Bronchial epithelial cell (primary cell): ENCODE results near the gene AGAP1. TPM values are rescaled to one million over a fixed set of nuclear protein-coding genes. Genes with fewer than 3 reads are reported as not detected.

Source experiments
- DNase-seq: peaks from one replicate; pipeline ENCODE4 v3.0.0-alpha.2; 2010; ENCODE audit warnings: low read depth
- FAIRE-seq: peaks from 2 replicates; lab custom pipeline; 2011; peaks lifted over from hg19 to GRCh38; lab: Jason Lieb, UNC
- H3K27me3 ChIP-seq: 2 replicates; pipeline ENCODE4 v1.5.1; 2011; ENCODE audit warnings: low read length; ENCODE audit not compliant: control insufficient read depth, insufficient read depth
- H3K36me3 ChIP-seq: 2 replicates; pipeline ENCODE4 v1.5.1; 2011; ENCODE audit warnings: low read length; ENCODE audit not compliant: control insufficient read depth, insufficient read depth
- H3K4me3 ChIP-seq: 2 replicates; pipeline ENCODE4 v1.5.1; 2011; ENCODE audit warnings: mild to moderate bottlenecking, low read depth, low read length, control low read depth
- total RNA-seq: library from RNA; depleted of rRNA; stranded (reverse); fragments of >200 nt; gene quantifications from 2 replicates; pipeline ENCODE4 v1.2.1, GENCODE V29; 2014
- TF ChIP-seq, protein P1 (sequence below): IDR thresholded peaks from 2 replicates; pipeline ENCODE4 v1.5.1; 2011; ENCODE audit warnings: mild to moderate bottlenecking, moderate library complexity, low read length, control low read depth, inconsistent platforms; ENCODE audit not compliant: insufficient read depth, severe bottlenecking

AGAP1 gene
- total RNA-seq, 1 donor from 2014 or later: 22.4 TPM

DNA sequence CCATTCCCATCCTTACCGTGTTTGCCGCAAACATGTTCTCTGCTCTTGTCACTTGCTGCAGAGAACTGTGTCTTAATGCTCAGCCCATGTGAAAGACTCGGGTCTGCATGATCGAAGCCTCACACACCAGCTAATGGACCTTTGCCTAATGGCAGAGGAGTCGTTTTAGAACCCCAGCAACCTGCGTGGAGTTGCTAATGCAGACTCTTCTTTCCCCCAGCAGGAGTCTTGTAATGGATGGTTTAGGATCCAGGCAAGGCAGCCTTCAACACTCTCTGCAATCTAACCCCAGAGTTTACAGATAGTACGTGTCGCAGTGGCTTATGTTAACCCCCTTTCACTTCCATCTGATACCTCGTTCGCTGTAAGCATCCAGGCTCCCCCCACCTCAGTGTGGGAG, 316.4 kb downstream of the AGAP1 start:
- Histone ChIP-seq H3K36me3 (peaks cover 6% of the 10 kb centered on the region), H3K4me3 (no peak overlapping the region), H3K27me3 (no peaks in the 10 kb centered on the region)
- peak; percentile 75 for FAIRE-seq
- no peak for DNase-seq
- TF ChIP-seq, protein P1, sequence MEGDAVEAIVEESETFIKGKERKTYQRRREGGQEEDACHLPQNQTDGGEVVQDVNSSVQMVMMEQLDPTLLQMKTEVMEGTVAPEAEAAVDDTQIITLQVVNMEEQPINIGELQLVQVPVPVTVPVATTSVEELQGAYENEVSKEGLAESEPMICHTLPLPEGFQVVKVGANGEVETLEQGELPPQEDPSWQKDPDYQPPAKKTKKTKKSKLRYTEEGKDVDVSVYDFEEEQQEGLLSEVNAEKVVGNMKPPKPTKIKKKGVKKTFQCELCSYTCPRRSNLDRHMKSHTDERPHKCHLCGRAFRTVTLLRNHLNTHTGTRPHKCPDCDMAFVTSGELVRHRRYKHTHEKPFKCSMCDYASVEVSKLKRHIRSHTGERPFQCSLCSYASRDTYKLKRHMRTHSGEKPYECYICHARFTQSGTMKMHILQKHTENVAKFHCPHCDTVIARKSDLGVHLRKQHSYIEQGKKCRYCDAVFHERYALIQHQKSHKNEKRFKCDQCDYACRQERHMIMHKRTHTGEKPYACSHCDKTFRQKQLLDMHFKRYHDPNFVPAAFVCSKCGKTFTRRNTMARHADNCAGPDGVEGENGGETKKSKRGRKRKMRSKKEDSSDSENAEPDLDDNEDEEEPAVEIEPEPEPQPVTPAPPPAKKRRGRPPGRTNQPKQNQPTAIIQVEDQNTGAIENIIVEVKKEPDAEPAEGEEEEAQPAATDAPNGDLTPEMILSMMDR: no peak

DNA sequence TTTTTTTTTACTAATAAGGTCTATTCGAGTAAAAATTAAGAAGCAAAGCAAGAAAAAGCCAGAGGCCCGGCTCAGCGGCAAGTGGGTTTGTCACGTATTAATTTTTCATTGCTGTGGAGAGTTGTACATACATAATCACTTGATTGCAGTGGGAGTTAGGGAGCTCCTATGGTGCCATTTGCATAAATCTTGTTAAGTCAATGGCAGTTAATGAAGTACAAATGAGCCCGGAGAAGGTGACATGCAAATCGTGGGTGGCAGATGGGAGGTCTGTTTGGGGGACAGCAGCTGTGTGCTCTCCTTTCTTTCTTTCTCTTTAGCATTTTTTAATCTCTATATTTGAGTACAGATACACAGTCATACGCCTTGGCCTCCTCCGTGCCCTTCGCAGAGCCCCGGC, 317.0 kb downstream of the AGAP1 start:
- FAIRE-seq (no peak), DNase-seq (no peak)
- Histone ChIP-seq H3K27me3 (no peaks in the 10 kb centered on the region), H3K4me3 (no peak overlapping the region), H3K36me3 (peaks cover 5% of the 10 kb centered on the region)
- TF ChIP-seq, protein P1: no peak

DNA sequence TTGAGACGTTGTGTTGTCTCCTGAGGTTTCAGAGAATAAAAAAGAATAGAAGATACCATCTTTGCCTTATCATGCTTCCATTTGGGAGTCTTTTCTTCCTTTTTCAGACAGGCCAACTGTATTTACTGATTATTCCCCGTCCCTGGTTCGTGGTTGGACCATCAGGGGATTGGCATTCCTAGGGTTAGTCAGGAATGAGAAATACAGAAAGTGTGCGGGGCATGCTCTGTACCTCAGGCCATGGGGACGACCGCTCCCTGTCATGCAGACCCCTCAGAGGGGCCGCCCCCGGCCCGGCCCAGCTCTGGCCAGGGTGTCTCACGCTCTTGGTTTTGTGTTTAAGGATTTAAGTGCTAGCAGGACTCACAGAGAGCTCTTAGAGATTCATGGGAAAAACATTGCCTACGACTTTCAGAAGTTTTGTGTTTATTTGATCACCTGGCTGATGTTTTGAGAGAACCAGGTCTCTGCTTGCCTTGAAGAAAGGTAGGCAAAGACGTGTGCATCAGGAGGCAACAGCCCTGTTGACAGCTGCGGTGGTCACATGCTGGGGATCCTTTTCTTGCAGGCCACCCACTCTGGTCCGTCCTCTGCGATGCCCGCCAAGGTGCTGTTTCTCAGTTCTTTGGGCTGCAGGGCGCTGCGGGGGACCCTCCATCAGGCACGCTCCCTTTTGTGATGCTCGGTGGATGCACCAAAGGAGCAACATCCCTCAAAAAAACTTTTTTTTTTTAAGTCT, 317.8 kb downstream of the AGAP1 start:
- TF ChIP-seq, protein P1: no peak
- FAIRE-seq (no peak), DNase-seq (no peak)
- Histone ChIP-seq H3K36me3 (peaks cover 5% of the 10 kb centered on the region), H3K4me3 (no peak overlapping the region), H3K27me3 (no peaks in the 10 kb centered on the region)

DNA sequence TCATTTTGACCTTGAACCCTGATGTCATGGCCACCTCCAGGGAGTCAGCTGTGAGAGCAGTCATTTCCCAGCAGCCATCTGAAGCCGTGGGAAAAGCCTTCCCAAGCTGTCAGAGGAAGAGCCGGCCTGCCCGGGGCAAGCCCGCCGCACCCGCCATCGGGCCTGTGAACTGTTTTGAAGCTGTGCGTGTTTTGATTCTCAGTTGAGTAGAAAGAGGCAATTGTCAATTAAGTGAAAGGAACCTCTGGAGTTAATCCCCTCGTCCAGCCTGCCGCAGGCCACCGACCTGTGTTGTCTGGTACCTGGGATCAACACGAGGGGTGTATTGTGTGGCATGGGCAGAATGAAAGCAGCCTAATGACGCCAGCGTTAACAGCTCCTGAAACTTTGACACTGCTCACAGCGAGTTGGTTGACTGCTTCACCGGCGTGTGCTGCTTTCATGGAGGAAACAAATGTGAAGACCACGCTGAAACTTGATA, 318.4 kb downstream of the AGAP1 start:
- peaks cover 3% of the 10 kb centered on the region for H3K36me3 ChIP-seq

DNA sequence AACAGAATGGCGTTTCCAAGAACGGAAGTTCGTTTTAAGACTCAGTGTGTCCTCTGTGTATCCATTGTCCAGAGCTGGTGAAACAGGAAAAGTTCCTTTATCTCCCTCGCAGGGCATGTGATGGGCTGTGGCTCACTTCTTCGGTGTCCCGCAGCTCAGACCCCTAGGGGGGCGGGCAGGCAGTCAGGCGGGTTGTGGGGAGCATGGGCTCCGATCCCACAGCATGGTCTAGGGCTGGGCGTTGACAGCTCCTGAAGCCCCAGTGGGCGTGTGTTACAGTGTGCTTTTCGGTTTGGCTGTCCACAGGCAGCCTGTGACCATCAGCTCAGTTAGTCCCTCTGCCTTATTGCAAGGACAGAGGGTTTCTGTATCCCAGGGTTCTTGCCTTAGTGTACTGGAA, 319.6 kb downstream of the AGAP1 start:
- no peak overlapping the region for H3K4me3 ChIP-seq
- H3K27me3 ChIP-seq: no peaks in the 10 kb centered on the region
- peaks cover 3% of the 10 kb centered on the region for H3K36me3 ChIP-seq
- FAIRE-seq (peak; percentile 55), DNase-seq (no peak)
- TF ChIP-seq, protein P1: no peak

More for the DNA sequence above, 318.4 kb downstream of the AGAP1 start:
- no peak overlapping the region for H3K4me3 ChIP-seq
- no peak for DNase-seq
- no peaks in the 10 kb centered on the region for H3K27me3 ChIP-seq
- TF ChIP-seq, protein P1: no peak
- FAIRE-seq: no peak

DNA sequence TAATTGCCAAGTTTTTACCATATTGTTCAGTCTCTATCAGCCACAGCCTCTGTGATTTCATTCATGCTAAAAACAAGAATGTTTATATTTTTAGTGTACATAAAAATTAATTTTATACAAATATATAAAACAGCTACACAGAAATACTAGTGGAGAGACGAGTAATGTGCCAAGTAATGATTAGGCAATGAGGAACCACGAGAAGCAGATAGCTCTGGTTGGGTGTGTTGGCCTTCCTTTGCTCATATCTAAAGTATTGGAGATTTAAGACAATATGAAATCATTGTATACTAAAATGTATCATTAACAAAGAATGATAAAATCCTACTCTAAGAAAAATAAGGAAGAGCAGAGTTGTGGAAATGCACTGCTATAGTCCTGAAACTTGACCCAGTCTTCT, 326.7 kb downstream of the AGAP1 start:
- TF ChIP-seq, protein P1: no peak
- FAIRE-seq (no peak), DNase-seq (peak; percentile 8)
- Histone ChIP-seq H3K27me3 (no peaks in the 10 kb centered on the region), H3K4me3 (no peak overlapping the region), H3K36me3 (no peaks in the 10 kb centered on the region)
